MV-4-11 (cell line): ENCODE measurements around the gene CFAP74.
A peak's percentile ranks its signal among the peaks of the same experiment; 100 is the strongest.

Experiments used
- DNase-seq: peaks from one replicate; lab custom pipeline; 2025; lab: John Stamatoyannopoulos, UW

Gene CFAP74

DNA sequence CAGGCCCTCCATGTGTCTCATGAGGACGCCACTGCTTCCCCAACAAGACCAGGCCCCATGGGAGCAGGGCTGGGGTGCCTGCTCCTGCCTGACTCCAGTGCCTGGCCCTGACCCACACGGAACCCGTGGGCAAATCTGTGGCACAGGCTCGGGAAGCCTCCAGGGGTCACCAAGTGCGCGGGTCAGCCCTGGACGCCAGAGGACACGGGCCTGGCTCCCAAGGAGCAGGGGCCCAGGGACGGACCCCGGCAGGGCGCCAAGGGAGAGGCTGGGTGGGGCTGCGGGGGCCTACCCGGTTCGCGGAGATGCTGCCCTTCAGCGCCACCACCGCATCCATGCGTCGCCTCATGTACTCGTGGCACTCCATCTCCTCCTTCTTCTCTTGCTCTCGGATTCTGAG, 31.9 kb downstream of the CFAP74 start:
- DNase-seq = no peak

GRCh38 chr1:1971017-1971416, 32.6 kb downstream of the CFAP74 start:
- DNase-seq = no peak

- DNase-seq = no peak
Measured at GRCh38 chr1:1969953-1970716, 33.5 kb downstream of the CFAP74 start.

DNA sequence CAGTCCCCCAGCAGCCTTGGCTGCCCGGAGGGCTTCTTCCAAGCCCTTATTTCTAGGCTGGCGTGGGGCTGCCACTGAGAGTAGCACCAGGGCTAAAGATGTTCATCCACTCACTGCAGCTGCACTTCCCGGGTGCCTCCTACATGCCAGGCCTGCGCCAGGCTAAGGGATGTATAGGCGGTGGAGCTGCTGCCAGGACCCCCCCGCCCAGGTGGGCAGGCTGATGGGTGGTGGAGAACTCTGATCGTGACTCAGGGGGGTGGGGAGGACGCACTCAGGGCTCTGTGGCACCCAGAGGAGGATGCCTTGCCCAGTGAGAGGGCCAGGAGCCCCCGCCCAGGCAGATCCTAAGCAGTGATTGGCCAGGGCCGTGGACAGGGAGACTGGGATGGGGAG, 34.1 kb downstream of the CFAP74 start:
- no peak for DNase-seq

DNA sequence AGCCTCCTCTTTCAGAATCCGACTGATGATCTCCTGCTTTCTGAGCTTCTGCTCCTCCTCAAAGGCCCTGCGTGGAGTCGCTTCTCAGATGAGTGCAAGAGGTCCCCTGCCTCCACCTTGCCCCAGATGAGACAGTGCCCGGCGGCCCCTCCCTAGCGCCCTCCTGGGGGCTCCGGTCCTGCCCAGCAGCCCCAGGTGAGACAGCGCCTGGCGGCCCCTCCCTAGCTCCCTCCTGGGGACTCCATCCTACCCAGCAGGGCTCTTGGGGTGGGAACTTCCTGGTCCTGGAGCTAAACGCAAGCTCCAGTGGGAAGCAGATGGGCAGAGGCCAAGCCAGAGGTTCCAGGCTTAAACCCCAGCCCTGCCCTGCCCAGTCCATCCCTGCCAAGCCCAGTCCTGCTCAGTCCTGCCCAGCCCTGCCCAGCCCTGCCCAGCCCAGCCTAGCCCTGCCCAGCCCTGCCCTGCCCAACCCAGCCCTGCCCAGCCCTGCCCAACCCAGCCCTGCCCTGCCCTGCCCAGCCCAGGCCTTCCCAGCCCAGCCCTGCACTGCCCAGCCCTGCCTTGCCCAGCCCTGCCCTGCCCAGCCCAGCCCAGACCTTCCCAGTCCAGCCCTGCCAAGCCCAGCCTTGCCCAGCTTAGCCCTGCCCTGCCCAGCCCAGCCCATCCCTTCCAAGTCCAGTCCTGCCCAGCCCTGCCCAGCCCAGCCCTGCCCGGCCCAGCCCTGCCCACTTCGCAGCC, 34.6 kb downstream of the CFAP74 start:
- no peak for DNase-seq

- DNase-seq = no peak
Measured at GRCh38 chr1:1967879-1968278, 35.7 kb downstream of the CFAP74 start.

- DNase-seq = no peak
Measured at GRCh38 chr1:1967151-1967550, 36.4 kb downstream of the CFAP74 start.

GRCh38 chr1:1966071-1966740, 37.4 kb downstream of the CFAP74 start:
- DNase-seq = peak; percentile 78

DNA sequence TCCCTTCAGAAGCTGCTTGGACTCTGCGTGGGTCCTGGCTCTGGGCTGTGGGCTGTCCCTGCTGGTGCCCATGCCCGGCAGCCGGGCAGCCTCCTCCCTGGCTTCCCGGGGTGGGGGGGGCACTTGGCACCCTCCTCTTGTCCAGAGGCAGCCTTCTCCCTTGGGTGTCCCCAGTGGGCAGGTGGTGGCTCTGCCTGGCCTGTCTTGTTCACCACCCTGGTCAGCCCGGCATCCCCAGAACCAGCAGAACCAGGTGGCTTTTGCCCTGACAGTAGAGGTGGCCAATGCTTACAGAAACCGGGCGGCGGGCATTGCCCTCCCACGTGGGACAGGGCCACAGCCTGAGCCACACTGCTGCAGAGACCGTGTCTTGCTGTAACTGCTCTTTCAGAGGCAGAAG, 38.0 kb downstream of the CFAP74 start:
- no peak for DNase-seq

DNA sequence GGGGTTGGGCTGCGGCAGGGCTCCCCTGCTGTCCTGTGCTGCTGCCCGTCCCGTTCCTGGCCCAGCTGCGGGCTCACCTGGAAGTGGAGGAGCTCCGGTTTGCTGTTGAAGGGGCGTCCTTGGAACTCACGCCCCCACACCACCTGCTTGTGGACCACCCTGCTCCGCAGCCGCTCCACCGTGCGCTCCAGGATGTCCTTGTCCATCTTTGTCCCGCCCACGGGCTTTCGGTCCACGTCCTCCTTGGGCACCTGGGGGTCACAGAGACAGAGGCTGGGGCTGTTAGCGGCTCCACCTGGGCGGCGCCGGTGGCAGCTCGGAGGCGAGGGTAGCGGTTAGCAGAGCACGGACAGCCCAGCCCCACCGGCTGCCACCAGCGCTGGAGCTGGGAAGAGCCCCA, 38.8 kb downstream of the CFAP74 start:
- no peak for DNase-seq

GRCh38 chr1:1963570-1963969, 40.0 kb downstream of the CFAP74 start:
- no peak for DNase-seq

GRCh38 chr1:1962752-1963151, 40.8 kb downstream of the CFAP74 start:
- no peak for DNase-seq

- no peak for DNase-seq
Measured at GRCh38 chr1:1960480-1961196, 42.9 kb downstream of the CFAP74 start.

DNA sequence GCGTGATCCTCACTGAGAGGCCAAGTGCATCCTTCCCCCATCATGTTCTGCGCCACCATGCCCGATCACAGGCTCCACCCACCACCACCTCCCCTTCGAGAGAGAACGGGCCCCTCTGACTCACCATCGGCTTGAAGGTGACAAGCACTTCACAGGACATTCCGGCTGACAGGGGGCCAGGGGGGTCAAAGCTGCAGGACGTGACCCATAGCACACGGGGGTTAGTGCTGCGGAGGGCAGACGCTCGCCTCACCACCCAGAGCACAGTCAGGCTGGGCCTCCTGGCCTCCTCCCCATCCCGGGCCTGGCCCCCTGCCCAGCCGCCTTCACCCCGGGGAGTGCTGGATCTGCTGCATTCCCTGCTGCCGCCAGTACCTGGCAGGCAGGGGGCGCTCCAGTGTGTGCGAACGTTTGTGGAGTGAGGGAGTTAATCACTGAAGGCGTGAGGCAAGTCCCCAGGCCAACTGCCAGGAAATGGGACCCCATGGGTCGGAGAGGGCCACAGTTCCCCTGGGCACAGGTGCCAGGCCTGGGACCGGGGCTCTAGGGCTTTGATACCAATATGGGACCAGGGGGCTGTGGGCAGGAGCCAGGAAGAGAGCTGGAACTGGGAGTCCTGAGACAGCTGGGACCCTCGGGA, 43.6 kb downstream of the CFAP74 start:
- DNase-seq = peak; percentile 57

- DNase-seq = no peak
Measured at GRCh38 chr1:1959459-1959839, 44.1 kb downstream of the CFAP74 start.

GRCh38 chr1:1958071-1958541, 45.5 kb downstream of the CFAP74 start:
- no peak for DNase-seq

DNA sequence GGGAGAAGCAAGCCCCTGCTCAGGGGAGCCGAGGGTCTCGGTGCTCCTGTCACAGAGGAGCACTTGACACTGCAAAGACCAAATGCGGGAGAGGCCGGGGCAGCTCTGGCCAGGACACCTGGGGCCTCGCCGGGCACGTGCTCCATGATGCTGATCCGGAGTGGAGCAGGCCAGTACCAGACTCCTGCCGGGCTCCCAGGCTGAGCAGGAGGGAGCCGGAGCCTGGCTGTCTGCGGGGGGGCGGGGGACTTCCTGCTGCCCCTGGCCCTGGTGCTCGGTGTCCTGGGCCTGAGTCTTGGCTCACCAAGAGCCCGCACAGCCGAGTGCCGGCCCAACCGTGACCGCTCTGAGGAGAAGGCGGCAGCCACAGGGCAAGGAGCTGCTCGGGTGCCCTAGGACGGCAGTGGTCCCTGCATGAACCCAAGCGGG, 46.0 kb downstream of the CFAP74 start:
- DNase-seq = no peak

DNA sequence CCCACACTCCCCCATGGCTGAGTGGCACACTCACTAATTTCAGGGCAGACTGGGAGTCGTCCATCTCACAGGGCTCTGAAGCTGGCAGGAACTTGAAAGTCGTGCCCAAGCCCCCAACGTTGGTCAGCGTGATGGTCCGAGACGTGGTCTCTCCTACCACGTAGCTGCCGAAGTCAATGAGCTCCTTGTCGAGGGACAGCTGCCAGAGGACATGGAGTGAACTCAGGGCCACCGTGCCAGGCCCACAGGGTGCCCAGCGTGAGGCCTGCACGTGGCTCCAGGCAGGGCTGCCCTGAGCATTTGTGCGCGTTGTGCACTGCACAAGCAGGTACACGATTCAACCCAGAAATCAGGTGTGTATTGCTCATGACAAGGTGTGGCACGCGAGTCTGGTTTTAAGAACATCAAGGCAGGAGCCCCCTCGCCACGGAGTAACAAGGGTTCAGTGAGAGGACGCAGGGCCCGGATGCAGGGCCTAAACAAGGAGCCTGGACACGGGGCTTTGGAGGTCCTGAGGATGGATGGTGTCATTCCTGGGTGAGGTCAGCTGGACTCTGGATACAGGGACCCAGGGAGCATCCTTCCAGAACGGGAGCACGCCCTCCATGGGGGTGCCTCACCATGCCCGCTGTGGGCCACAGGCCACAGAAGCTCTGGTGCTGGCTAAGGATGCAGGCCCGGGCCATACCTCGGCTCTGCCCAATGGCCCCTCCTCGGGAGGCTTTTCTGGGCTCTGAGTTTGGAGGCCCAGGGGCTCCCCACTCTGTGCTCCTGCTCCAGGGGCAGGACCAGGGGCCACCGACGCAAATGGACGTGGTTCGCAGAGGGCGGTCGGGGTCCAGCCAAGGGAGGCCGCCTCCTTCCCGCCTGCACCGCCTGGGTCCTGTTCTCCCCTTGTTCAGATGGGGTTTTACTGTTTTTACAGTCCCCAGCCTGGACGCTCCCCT, 46.7 kb downstream of the CFAP74 start:
- DNase-seq = no peak

GRCh38 chr1:1956101-1956500, 47.5 kb downstream of the CFAP74 start:
- DNase-seq = no peak

DNA sequence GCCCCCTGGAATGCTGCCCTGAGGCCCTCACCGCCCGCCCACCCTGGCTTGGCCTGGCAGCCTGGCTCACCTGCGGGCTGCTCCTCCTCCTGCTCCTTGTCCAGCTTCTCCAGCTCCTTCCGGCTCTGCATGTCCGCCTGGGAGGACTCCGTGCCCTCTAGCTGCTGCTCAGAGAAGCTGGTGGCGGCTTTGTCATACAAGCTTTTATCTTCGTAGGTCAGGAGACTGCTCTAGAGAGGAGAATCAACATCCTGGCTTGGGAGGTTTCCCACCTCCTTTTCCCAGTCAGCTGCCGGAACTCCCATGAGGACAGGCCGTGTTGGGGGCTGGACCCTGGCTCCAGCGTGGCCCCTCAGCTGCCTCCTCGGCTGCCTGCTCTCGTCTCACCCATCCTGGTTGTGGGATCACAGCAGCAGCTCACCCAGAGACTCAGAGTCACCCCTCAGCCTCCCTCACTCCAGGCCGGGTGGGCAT, 47.9 kb downstream of the CFAP74 start:
- no peak for DNase-seq
